Skeletal muscle tissue (tissue), 4 donors: ENCODE measurements around the gene CYBB. TPM values are rescaled to one million over a fixed set of nuclear protein-coding genes. Genes with fewer than 3 reads are reported as not detected.

Experiments used
- H3K27ac ChIP-seq: one replicate; pipeline ENCODE4 v1.7.0; 2013; ENCODE audit warnings: mild to moderate bottlenecking, low read depth, low read length, inconsistent platforms
- H3K27me3 ChIP-seq, 3 donors: one replicate each; pipeline ENCODE4 v1.7.0; 2013; ENCODE audit warnings: low read length in 3 of 3; ENCODE audit not compliant: control insufficient read depth in 3 of 3, insufficient read depth in 3 of 3
- H3K36me3 ChIP-seq, 3 donors: one replicate each; pipeline ENCODE4 v1.7.0; 2013; ENCODE audit warnings: low read length in 3 of 3; ENCODE audit not compliant: control insufficient read depth in 3 of 3, insufficient read depth in 3 of 3
- H3K4me1 ChIP-seq, 3 donors: one replicate each; pipeline ENCODE4 v1.7.0; 2013; ENCODE audit warnings: low read length in 3 of 3, mild to moderate bottlenecking in 3 of 3; ENCODE audit not compliant: control insufficient read depth in 3 of 3, insufficient read depth in 3 of 3
- H3K4me3 ChIP-seq, 3 donors: one replicate each; pipeline ENCODE4 v1.7.0; 2013; ENCODE audit warnings: low read length in 3 of 3
- H3K9ac ChIP-seq, 3 donors: one replicate each; pipeline ENCODE4 v1.7.0; 2013; ENCODE audit warnings: low read length in 3 of 3, mild to moderate bottlenecking in 3 of 3, moderate library complexity in 2 of 3, low read depth in 1 of 3
- H3K9me3 ChIP-seq, 3 donors: one replicate each; pipeline ENCODE4 v1.7.0; 2013; ENCODE audit warnings: low read length in 3 of 3; ENCODE audit not compliant: control insufficient read depth in 3 of 3
- total RNA-seq: library from RNA; depleted of rRNA; stranded (reverse); fragments of >200 nt; gene quantifications from one replicate; pipeline ENCODE4 v1.2.3, GENCODE V29; 2014
- donor health status: Osteomylitis.

Gene CYBB
- total RNA-seq = 41.2 TPM

- no peak within 1 kb of the TSS for H3K9ac ChIP-seq
- H3K36me3 ChIP-seq = no peaks in the 10 kb centered on the region
- no peaks in the 10 kb centered on the region for H3K9me3 ChIP-seq
- peaks cover 0 to 3% (median 0%) of the 10 kb centered on the region in 3 donors for H3K27me3 ChIP-seq
- H3K4me3 ChIP-seq = no peak within 1 kb of the TSS
- no peak within 1 kb of the TSS for H3K27ac ChIP-seq
- H3K4me1 ChIP-seq = no peaks in the 10 kb centered on the region
These were observed at the start of gene CYBB for GRCh38 chrX:37779857-37780256. TSS of gene CYBB (plus strand) at chrX:37780059. CDS start at chrX:37780078, 19 bp downstream.

GRCh38 chrX:37745354-37745753 is 34.5 kb upstream of the CYBB start:
- no peak overlapping the region for H3K4me3 ChIP-seq

GRCh38 chrX:37745835-37746217 is 34.0 kb upstream of the CYBB start:
- Histone ChIP-seq H3K4me1 (no peaks in the 10 kb centered on the region), H3K4me3 (no peak overlapping the region), H3K9me3 (no peaks in the 10 kb centered on the region), H3K27me3 (peaks cover 0 to 5% (median 0%) of the 10 kb centered on the region in 3 donors), H3K9ac (no peak overlapping the region), H3K27ac (no peak overlapping the region), H3K36me3 (no peaks in the 10 kb centered on the region)

More at GRCh38 chrX:37745354-37745753, 34.5 kb upstream of the CYBB start:
- Histone ChIP-seq H3K9ac (no peak overlapping the region), H3K9me3 (no peaks in the 10 kb centered on the region), H3K27me3 (peaks cover 0 to 5% (median 0%) of the 10 kb centered on the region in 3 donors), H3K27ac (no peak overlapping the region), H3K4me1 (no peaks in the 10 kb centered on the region), H3K36me3 (no peaks in the 10 kb centered on the region)

- Histone ChIP-seq H3K36me3 (no peaks in the 10 kb centered on the region), H3K9ac (no peak overlapping the region), H3K27ac (no peak overlapping the region), H3K9me3 (no peaks in the 10 kb centered on the region), H3K27me3 (peaks cover 0 to 5% (median 0%) of the 10 kb centered on the region in 3 donors), H3K4me1 (no peaks in the 10 kb centered on the region), H3K4me3 (no peak overlapping the region)
These were observed 33.5 kb upstream of the CYBB start for GRCh38 chrX:37746218-37746941.

- peaks cover 0 to 5% (median 0%) of the 10 kb centered on the region in 3 donors for H3K27me3 ChIP-seq
- H3K27ac ChIP-seq = no peak overlapping the region
- no peak overlapping the region for H3K4me3 ChIP-seq
- H3K9me3 ChIP-seq = no peaks in the 10 kb centered on the region
- no peaks in the 10 kb centered on the region for H3K4me1 ChIP-seq
- no peaks in the 10 kb centered on the region for H3K36me3 ChIP-seq
- no peak overlapping the region for H3K9ac ChIP-seq
These were observed 32.9 kb upstream of the CYBB start for GRCh38 chrX:37746951-37747350.

- H3K9ac ChIP-seq = no peak overlapping the region
- H3K36me3 ChIP-seq = no peaks in the 10 kb centered on the region
- H3K27ac ChIP-seq = no peak overlapping the region
- no peaks in the 10 kb centered on the region for H3K27me3 ChIP-seq
- H3K9me3 ChIP-seq = no peaks in the 10 kb centered on the region
- no peaks in the 10 kb centered on the region for H3K4me1 ChIP-seq
- no peak overlapping the region for H3K4me3 ChIP-seq
These were observed 27.6 kb upstream of the CYBB start for GRCh38 chrX:37752281-37752680.

- Histone ChIP-seq H3K9me3 (no peaks in the 10 kb centered on the region), H3K36me3 (no peaks in the 10 kb centered on the region), H3K9ac (no peak overlapping the region), H3K27ac (no peak overlapping the region), H3K4me3 (no peak overlapping the region), H3K27me3 (no peaks in the 10 kb centered on the region), H3K4me1 (no peaks in the 10 kb centered on the region)
These were observed 26.9 kb upstream of the CYBB start for GRCh38 chrX:37752936-37753335.

- Histone ChIP-seq H3K36me3 (no peaks in the 10 kb centered on the region), H3K4me1 (no peaks in the 10 kb centered on the region), H3K4me3 (no peak overlapping the region), H3K27ac (no peak overlapping the region), H3K9ac (no peak overlapping the region), H3K27me3 (no peaks in the 10 kb centered on the region), H3K9me3 (no peaks in the 10 kb centered on the region)
These were observed 26.5 kb upstream of the CYBB start for GRCh38 chrX:37753384-37753783.

GRCh38 chrX:37754516-37754915 is 25.3 kb upstream of the CYBB start:
- Histone ChIP-seq H3K27me3 (no peaks in the 10 kb centered on the region), H3K9me3 (no peaks in the 10 kb centered on the region), H3K4me3 (no peak overlapping the region), H3K9ac (no peak overlapping the region), H3K4me1 (no peaks in the 10 kb centered on the region), H3K27ac (no peak overlapping the region), H3K36me3 (no peaks in the 10 kb centered on the region)

- Histone ChIP-seq H3K4me3 (no peak overlapping the region), H3K9me3 (no peaks in the 10 kb centered on the region), H3K36me3 (no peaks in the 10 kb centered on the region), H3K27me3 (no peaks in the 10 kb centered on the region), H3K4me1 (no peaks in the 10 kb centered on the region), H3K9ac (no peak overlapping the region), H3K27ac (no peak overlapping the region)
These were observed 24.8 kb upstream of the CYBB start for GRCh38 chrX:37755025-37755424.
